Neural cell (in vitro differentiated cells): ENCODE results near the gene KATNAL2. TPM values are rescaled to one million over a fixed set of nuclear protein-coding genes. Genes with fewer than 3 reads are reported as not detected.

ENCODE experiments used
- H2AFZ ChIP-seq: fragments of 200-600, 300-800 bp; sonication (generic), shearing (Covaris generic); 2 replicates; pipeline ENCODE4 v1.6.0; 2014; ENCODE audit warnings: low read depth, mild to moderate bottlenecking, antibody characterized with exemption, low read length, moderate library complexity
- H3F3A ChIP-seq: fragments of 200-600 bp; shearing (Covaris generic); 2 replicates; pipeline ENCODE4 v1.6.1; 2016; ENCODE audit warnings: mild to moderate bottlenecking, moderate library complexity, mixed read lengths, antibody characterized with exemption, low read length; ENCODE audit not compliant: insufficient read depth, poor library complexity, severe bottlenecking
- H3K27ac ChIP-seq: fragments of 200-600, 300-800 bp; sonication (generic), shearing (Covaris generic); 2 replicates; pipeline ENCODE4 v1.5.1; 2014; ENCODE audit warnings: mild to moderate bottlenecking, low read length, moderate library complexity
- H3K27me3 ChIP-seq: fragments of 300-800, 200-600 bp; sonication (generic), shearing (Covaris generic); 2 replicates; pipeline ENCODE4 v1.6.0; 2014; ENCODE audit warnings: mild to moderate bottlenecking, low read depth, low read length, moderate library complexity; ENCODE audit not compliant: insufficient read depth
- H3K36me3 ChIP-seq: fragments of 300-800, 200-600 bp; sonication (generic), shearing (Covaris generic); 2 replicates; pipeline ENCODE4 v1.5.1; 2014; ENCODE audit warnings: mild to moderate bottlenecking, antibody characterized with exemption, low read length, moderate library complexity; ENCODE audit not compliant: insufficient read depth
- H3K4me2 ChIP-seq: fragments of 300-800, 200-600 bp; sonication (generic), shearing (Covaris generic); 2 replicates; pipeline ENCODE4 v1.6.0; 2014; ENCODE audit warnings: mild to moderate bottlenecking, low read length
- H3K4me3 ChIP-seq: fragments of 300-800, 200-600 bp; sonication (generic), shearing (Covaris generic); 2 replicates; pipeline ENCODE4 v1.5.1; 2014; ENCODE audit warnings: mild to moderate bottlenecking, low read length, moderate library complexity
- H3K79me2 ChIP-seq: fragments of 200-600 bp; shearing (Covaris generic); replicated peaks from 2 replicates; pipeline ENCODE4 v1.6.0; 2014; ENCODE audit warnings: mild to moderate bottlenecking, low read length, moderate library complexity; ENCODE audit not compliant: insufficient read depth
- H3K9ac ChIP-seq: fragments of 300-800, 200-600 bp; sonication (generic), shearing (Covaris generic); 2 replicates; pipeline ENCODE4 v1.6.1; 2016; ENCODE audit warnings: mild to moderate bottlenecking, low read length, mixed read lengths
- H3K9me2 ChIP-seq: fragments of 200-600 bp; shearing (Covaris generic); 2 replicates; pipeline ENCODE4 v1.6.1; 2016; ENCODE audit warnings: mild to moderate bottlenecking, low read length, mixed read lengths; ENCODE audit not compliant: insufficient read depth
- H3K9me3 ChIP-seq: fragments of 200-600, 300-800 bp; sonication (generic), shearing (Covaris generic); 2 replicates; pipeline ENCODE4 v1.6.1; 2016; ENCODE audit warnings: mild to moderate bottlenecking, mixed run types, low read length, moderate library complexity, mixed read lengths
- H4K20me1 ChIP-seq: fragments of 200-600 bp; shearing (Covaris generic); 2 replicates; pipeline ENCODE4 v1.6.1; 2016; ENCODE audit warnings: mild to moderate bottlenecking, mixed run types; ENCODE audit not compliant: insufficient read depth
- EP300 ChIP-seq: fragments of 450-650 bp; conservative IDR thresholded peaks from 2 replicates; pipeline ENCODE4 v1.6.1; 2014; ENCODE audit warnings: antibody characterized with exemption, mild to moderate bottlenecking, moderate library complexity; ENCODE audit not compliant: poor library complexity, severe bottlenecking
- EZH2 ChIP-seq: fragments of 200-600, 300-800 bp; shearing (Covaris generic), sonication (generic); IDR thresholded peaks from 2 replicates; pipeline ENCODE4 v1.6.1; 2014; ENCODE audit warnings: antibody characterized with exemption, low read length, borderline replicate concordance, mild to moderate bottlenecking; ENCODE audit not compliant: insufficient read depth, poor library complexity, severe bottlenecking
- MXI1 ChIP-seq: fragments of 450-650 bp; conservative IDR thresholded peaks from 2 replicates; pipeline ENCODE4 v1.6.1; 2014; ENCODE audit warnings: antibody characterized with exemption, mild to moderate bottlenecking; ENCODE audit not compliant: poor library complexity, severe bottlenecking
- POLR2AphosphoS5 ChIP-seq: IDR thresholded peaks from 2 replicates; pipeline ENCODE4 v1.6.1; 2012
- RAD21 ChIP-seq: fragments of 450-650 bp; conservative IDR thresholded peaks from 2 replicates; pipeline ENCODE4 v1.6.1; 2014; ENCODE audit warnings: antibody characterized with exemption, mild to moderate bottlenecking, moderate library complexity
- SMC3 ChIP-seq: fragments of 450-650 bp; conservative IDR thresholded peaks from 2 replicates; pipeline ENCODE4 v1.6.1; 2014; ENCODE audit warnings: antibody characterized with exemption, mild to moderate bottlenecking, moderate library complexity; ENCODE audit not compliant: poor library complexity
- TAF1 ChIP-seq: IDR thresholded peaks from 2 replicates; pipeline ENCODE4 v1.6.1; 2012; ENCODE audit warnings: low read depth
- polyA plus RNA-seq: library from polyadenylated mRNA; depleted of rRNA; stranded (reverse); fragments of >200 nt; gene quantifications from 2 replicates; pipeline ENCODE4 v1.2.3, GENCODE V29; 2014
- TF ChIP-seq, protein P1 (sequence below): IDR thresholded peaks from 2 replicates; pipeline ENCODE4 v1.6.1; 2012; ENCODE audit warnings: borderline replicate concordance
- TF ChIP-seq, protein P2 (sequence below): fragments of 450-650 bp; IDR thresholded peaks from 2 replicates; pipeline ENCODE4 v1.5.1; 2014; ENCODE audit warnings: antibody characterized with exemption, mild to moderate bottlenecking, moderate library complexity; ENCODE audit not compliant: poor library complexity, severe bottlenecking

KATNAL2 gene
- polyA plus RNA-seq, 1 donor from 2014 or later, result 1.4 TPM

DNA sequence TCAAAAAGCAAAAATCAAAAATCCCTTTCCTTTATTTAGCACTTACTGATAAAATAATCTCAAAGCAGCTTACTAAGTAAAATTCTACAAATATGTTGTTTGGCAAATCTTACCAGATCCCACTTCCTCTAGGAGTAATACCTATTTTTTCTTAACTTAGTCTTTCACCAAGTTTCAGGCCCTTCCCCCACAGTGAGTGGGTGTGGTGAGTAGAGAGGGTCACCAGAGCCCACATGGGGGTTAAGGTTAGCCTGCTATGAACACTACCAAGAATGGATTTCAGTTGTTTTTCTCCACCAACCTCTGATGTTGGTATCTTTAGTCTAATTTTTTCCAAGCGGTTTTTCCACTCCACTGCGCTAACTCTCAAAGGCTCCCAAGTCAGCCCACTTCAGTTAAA, 23.3 kb upstream of the KATNAL2 start:
- Histone ChIP-seq H4K20me1 (no peaks in the 10 kb centered on the region), H3K36me3 (peaks cover 4% of the 10 kb centered on the region), H3K9me2 (no peaks in the 10 kb centered on the region), H3F3A (no peaks in the 10 kb centered on the region), H2AFZ (no peak overlapping the region), H3K79me2 (no peaks in the 10 kb centered on the region), H3K9ac (no peak overlapping the region), H3K27me3 (no peaks in the 10 kb centered on the region), H3K27ac (no peak overlapping the region), H3K9me3 (no peaks in the 10 kb centered on the region), H3K4me2 (no peak overlapping the region), H3K4me3 (no peak overlapping the region)
- TF ChIP-seq RAD21 (no peak), POLR2AphosphoS5 (no peak), MXI1 (no peak), TAF1 (no peak), SMC3 (no peak), EP300 (no peak), EZH2 (no peak)
- TF ChIP-seq, protein P1, sequence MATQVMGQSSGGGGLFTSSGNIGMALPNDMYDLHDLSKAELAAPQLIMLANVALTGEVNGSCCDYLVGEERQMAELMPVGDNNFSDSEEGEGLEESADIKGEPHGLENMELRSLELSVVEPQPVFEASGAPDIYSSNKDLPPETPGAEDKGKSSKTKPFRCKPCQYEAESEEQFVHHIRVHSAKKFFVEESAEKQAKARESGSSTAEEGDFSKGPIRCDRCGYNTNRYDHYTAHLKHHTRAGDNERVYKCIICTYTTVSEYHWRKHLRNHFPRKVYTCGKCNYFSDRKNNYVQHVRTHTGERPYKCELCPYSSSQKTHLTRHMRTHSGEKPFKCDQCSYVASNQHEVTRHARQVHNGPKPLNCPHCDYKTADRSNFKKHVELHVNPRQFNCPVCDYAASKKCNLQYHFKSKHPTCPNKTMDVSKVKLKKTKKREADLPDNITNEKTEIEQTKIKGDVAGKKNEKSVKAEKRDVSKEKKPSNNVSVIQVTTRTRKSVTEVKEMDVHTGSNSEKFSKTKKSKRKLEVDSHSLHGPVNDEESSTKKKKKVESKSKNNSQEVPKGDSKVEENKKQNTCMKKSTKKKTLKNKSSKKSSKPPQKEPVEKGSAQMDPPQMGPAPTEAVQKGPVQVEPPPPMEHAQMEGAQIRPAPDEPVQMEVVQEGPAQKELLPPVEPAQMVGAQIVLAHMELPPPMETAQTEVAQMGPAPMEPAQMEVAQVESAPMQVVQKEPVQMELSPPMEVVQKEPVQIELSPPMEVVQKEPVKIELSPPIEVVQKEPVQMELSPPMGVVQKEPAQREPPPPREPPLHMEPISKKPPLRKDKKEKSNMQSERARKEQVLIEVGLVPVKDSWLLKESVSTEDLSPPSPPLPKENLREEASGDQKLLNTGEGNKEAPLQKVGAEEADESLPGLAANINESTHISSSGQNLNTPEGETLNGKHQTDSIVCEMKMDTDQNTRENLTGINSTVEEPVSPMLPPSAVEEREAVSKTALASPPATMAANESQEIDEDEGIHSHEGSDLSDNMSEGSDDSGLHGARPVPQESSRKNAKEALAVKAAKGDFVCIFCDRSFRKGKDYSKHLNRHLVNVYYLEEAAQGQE, result no peak
- TF ChIP-seq, protein P2, sequence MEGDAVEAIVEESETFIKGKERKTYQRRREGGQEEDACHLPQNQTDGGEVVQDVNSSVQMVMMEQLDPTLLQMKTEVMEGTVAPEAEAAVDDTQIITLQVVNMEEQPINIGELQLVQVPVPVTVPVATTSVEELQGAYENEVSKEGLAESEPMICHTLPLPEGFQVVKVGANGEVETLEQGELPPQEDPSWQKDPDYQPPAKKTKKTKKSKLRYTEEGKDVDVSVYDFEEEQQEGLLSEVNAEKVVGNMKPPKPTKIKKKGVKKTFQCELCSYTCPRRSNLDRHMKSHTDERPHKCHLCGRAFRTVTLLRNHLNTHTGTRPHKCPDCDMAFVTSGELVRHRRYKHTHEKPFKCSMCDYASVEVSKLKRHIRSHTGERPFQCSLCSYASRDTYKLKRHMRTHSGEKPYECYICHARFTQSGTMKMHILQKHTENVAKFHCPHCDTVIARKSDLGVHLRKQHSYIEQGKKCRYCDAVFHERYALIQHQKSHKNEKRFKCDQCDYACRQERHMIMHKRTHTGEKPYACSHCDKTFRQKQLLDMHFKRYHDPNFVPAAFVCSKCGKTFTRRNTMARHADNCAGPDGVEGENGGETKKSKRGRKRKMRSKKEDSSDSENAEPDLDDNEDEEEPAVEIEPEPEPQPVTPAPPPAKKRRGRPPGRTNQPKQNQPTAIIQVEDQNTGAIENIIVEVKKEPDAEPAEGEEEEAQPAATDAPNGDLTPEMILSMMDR, result no peak

DNA sequence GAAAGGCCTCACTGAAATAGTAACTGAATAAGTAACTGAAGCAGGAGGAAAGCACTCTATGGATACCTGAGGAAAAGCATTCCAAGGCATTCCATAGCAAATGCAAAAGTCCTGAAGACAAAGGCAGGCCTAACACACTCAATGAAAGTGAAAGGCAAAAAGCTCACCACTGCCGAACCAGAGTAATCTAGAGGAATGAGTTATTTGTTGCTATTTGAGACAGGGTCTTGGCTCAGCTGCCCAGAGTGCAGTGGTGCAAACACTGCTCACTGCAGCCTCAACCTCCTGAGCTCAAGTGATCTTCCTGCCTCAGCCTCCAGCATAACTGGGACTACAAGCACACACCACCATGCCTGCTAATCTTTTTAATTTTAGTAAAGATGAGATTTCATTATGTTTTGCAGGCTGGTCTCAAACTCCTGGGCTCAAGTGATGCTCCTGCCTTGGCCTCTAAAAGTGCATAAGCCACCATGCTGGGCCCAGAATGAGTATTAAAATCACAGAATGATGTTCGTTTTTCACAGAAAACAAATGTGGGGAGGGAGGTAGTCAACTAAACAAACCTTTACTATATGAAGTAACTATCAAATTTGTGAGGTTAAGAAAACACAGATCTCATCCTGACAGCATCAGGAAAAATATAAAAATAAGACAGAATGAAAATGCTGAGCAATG, 18.0 kb upstream of the KATNAL2 start:
- Histone ChIP-seq H3K36me3 (no peaks in the 10 kb centered on the region), H3K27ac (no peak overlapping the region)

More for the DNA sequence above, 18.0 kb upstream of the KATNAL2 start:
- H3K4me2 ChIP-seq, result no peak overlapping the region
- H3K27me3 ChIP-seq, result no peaks in the 10 kb centered on the region
- H3F3A ChIP-seq, result no peaks in the 10 kb centered on the region
- no peaks in the 10 kb centered on the region for H3K9me3 ChIP-seq
- H3K9me2 ChIP-seq, result no peaks in the 10 kb centered on the region
- no peaks in the 10 kb centered on the region for H4K20me1 ChIP-seq
- H3K9ac ChIP-seq, result no peak overlapping the region
- no peak for TF ChIP-seq TAF1
- no peak for TF ChIP-seq POLR2AphosphoS5
- TF ChIP-seq MXI1, result no peak
- TF ChIP-seq EZH2, result no peak
- TF ChIP-seq, protein P2, result no peak
- TF ChIP-seq, protein P1, result no peak
- no peak for TF ChIP-seq SMC3
- no peak for TF ChIP-seq EP300
- no peak for TF ChIP-seq RAD21
- H2AFZ ChIP-seq, result no peak overlapping the region
- H3K79me2 ChIP-seq, result peaks cover 6% of the 10 kb centered on the region
- no peak overlapping the region for H3K4me3 ChIP-seq
